GM21360 (cell line): Measurements from ENCODE around the gene PISD.

Experiments used
- ATAC-seq: cut with Tn5 transposase; IDR thresholded peaks from one replicate; pipeline ENCODE4 v1.9.1; 2021; ENCODE audit warnings: mild to moderate bottlenecking, moderate library complexity; ENCODE audit not compliant: unreplicated experiment

PISD gene

GRCh38 chr22:31578171-31578570 is 83.8 kb downstream of the PISD start:
- no peak for ATAC-seq

- ATAC-seq = no peak
Measured at GRCh38 chr22:31577711-31578110, 84.3 kb downstream of the PISD start.

- no peak for ATAC-seq
Measured at GRCh38 chr22:31575190-31575589, 86.8 kb downstream of the PISD start.

GRCh38 chr22:31574055-31574670 is 87.9 kb downstream of the PISD start:
- ATAC-seq = no peak

GRCh38 chr22:31572939-31573338 is 89.1 kb downstream of the PISD start:
- ATAC-seq = no peak

- ATAC-seq = no peak
Measured at GRCh38 chr22:31569126-31569525, 92.9 kb downstream of the PISD start.
